Fibroblast of lung (primary cell): ENCODE measurements around the gene ZCCHC14. TPM values are rescaled to one million over a fixed set of nuclear protein-coding genes. Genes with fewer than 3 reads are reported as not detected.

Experiments
- DNase-seq, 2 donors: peaks; one replicate each; pipeline versions ENCODE4 v3.0.0 to v3.0.0-alpha.2; 2010; ENCODE audit warnings: low read depth in 2 of 2
- H2AFZ ChIP-seq: 2 replicates; pipeline ENCODE4 v1.5.1; 2012; ENCODE audit warnings: low read length, control low read depth, inconsistent platforms
- H3K27ac ChIP-seq: 2 replicates; pipeline ENCODE4 v1.5.1; 2011; ENCODE audit warnings: low read length, control low read depth; ENCODE audit not compliant: insufficient read depth
- H3K27me3 ChIP-seq: 2 replicates; pipeline ENCODE4 v1.5.1; 2011; ENCODE audit warnings: mild to moderate bottlenecking, low read length; ENCODE audit not compliant: control insufficient read depth, insufficient read depth
- H3K36me3 ChIP-seq: 2 replicates; pipeline ENCODE4 v1.5.1; 2011; ENCODE audit warnings: low read length; ENCODE audit not compliant: control insufficient read depth, insufficient read depth
- H3K4me1 ChIP-seq: 2 replicates; pipeline ENCODE4 v1.5.1; 2011; ENCODE audit warnings: low read length; ENCODE audit not compliant: control insufficient read depth, insufficient read depth; ENCODE audit errors: extremely low read depth
- H3K4me2 ChIP-seq: 2 replicates; pipeline ENCODE4 v1.5.1; 2011; ENCODE audit warnings: low read length, control low read depth; ENCODE audit not compliant: insufficient read depth; ENCODE audit errors: extremely low read depth
- H3K4me3 ChIP-seq, 4 experiments: fragments of 200-600 bp in 1 of 4; sonication (generic) in 1 of 4; replicated peaks in 1 of 4; 2 replicates each; pipeline ENCODE4 v1.5.1; 2011 to 2016; ENCODE audit warnings: low read length in 4 of 4, low read depth in 3 of 4, mild to moderate bottlenecking in 3 of 4, control low read depth in 2 of 4, inconsistent platforms in 1 of 4, mixed read lengths in 1 of 4; ENCODE audit not compliant: insufficient read depth in 1 of 4; ENCODE audit errors: control extremely low read depth in 1 of 4
- H3K79me2 ChIP-seq: 2 replicates; pipeline ENCODE4 v1.5.1; 2012; ENCODE audit warnings: mild to moderate bottlenecking, low read length, inconsistent platforms; ENCODE audit not compliant: control insufficient read depth, insufficient read depth
- H3K9ac ChIP-seq: 2 replicates; pipeline ENCODE4 v1.5.1; 2011; ENCODE audit warnings: mild to moderate bottlenecking, low read length, control low read depth; ENCODE audit not compliant: insufficient read depth
- H3K9me3 ChIP-seq: 2 replicates; pipeline ENCODE4 v1.5.1; 2012; ENCODE audit warnings: low read depth, low read length; ENCODE audit not compliant: control insufficient read depth, insufficient read depth
- H4K20me1 ChIP-seq: 2 replicates; pipeline ENCODE4 v1.5.1; 2011; ENCODE audit warnings: low read length; ENCODE audit not compliant: control insufficient read depth, insufficient read depth; ENCODE audit errors: extremely low read depth
- EZH2 ChIP-seq: IDR thresholded peaks from 2 replicates; pipeline ENCODE4 v1.5.1; 2012; ENCODE audit warnings: low read length, control low read depth, mild to moderate bottlenecking; ENCODE audit errors: missing control alignments
- polyA plus RNA-seq, 2 donors: library from polyadenylated mRNA; depleted of rRNA in 1 of 2; stranded (reverse) in 1 of 2; unstranded in 1 of 2; fragments of >200 nt; gene quantifications; 2 replicates each; pipeline ENCODE4 v1.2.1, GENCODE V29; 2011 to 2012; ENCODE audit warnings: missing spikeins in 1 of 2
- total RNA-seq: library from RNA; depleted of rRNA; stranded (reverse); fragments of >200 nt; gene quantifications from 2 replicates; pipeline ENCODE4 v1.2.1, GENCODE V29; 2014
- TF ChIP-seq, protein P1 (sequence below), 2 donors: IDR thresholded peaks in 1 of 2; conservative IDR thresholded peaks in 1 of 2; 1 replicate in 1 of 2; 2 replicates in 1 of 2; pipeline ENCODE4 v1.5.1; 2011 to 2012; ENCODE audit warnings: low read length in 2 of 2, control low read depth in 1 of 2, inconsistent platforms in 1 of 2, low read depth in 1 of 2, mild to moderate bottlenecking in 1 of 2

Gene ZCCHC14
- total and polyA plus RNA-seq, 2 donors (not counting 1 experiment from before 2014, with no cell fraction given), result 6.4 to 16.3 TPM

DNA sequence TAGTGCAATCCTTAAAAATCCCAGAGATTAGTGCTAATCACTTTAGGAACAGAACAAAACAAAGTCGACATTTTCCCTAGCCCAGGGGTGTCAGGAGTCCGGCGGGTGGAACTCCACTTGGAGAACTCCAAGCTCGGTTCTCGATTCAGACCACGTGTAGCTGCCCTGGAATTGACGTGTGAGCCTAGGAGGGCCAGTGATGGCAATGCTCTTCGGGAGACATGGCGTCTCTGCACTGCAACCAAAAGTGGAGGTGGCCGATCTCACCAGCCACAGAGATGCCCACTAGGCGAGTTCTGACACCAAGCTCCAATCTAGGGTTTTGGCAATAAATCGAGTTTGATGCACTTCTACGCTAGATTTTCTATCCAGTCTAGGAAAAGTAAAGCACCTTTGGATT lies 83.0 kb downstream of the ZCCHC14 start:
- peaks cover 41% of the 10 kb centered on the region for H3K36me3 ChIP-seq

DNA sequence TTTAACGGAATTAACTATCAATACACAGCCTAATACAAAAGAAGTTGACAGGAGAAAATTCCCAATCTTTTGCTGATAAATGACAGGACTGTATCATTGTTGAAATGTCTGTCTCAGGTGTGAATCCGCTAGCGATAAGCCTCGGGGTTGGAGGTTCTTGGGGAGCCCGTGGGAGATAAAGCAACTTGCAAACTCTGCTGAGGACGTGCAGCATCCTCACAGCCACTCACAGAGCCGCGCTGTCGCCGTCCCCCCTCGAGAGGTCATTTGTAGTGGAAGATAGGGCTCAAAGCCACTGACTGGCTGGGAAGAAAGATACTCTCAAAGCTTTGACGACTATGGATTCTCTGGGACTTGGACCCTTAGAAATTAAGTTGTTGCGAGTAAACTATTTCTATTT lies 83.7 kb downstream of the ZCCHC14 start:
- H4K20me1 ChIP-seq, result no peaks in the 10 kb centered on the region
- no peak overlapping the region for H3K4me3 ChIP-seq
- H3K27me3 ChIP-seq, result no peaks in the 10 kb centered on the region
- TF ChIP-seq, protein P1, sequence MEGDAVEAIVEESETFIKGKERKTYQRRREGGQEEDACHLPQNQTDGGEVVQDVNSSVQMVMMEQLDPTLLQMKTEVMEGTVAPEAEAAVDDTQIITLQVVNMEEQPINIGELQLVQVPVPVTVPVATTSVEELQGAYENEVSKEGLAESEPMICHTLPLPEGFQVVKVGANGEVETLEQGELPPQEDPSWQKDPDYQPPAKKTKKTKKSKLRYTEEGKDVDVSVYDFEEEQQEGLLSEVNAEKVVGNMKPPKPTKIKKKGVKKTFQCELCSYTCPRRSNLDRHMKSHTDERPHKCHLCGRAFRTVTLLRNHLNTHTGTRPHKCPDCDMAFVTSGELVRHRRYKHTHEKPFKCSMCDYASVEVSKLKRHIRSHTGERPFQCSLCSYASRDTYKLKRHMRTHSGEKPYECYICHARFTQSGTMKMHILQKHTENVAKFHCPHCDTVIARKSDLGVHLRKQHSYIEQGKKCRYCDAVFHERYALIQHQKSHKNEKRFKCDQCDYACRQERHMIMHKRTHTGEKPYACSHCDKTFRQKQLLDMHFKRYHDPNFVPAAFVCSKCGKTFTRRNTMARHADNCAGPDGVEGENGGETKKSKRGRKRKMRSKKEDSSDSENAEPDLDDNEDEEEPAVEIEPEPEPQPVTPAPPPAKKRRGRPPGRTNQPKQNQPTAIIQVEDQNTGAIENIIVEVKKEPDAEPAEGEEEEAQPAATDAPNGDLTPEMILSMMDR (conservative IDR thresholded peaks at IDR 0.05 in 1 of 2, IDR thresholded peaks at IDR 0.05 in 1 of 2; ENCODE audit: low read depth in 1 of 2, low read length in 2 of 2), result no peak
- no peak for TF ChIP-seq EZH2
- H3K9ac ChIP-seq, result no peak overlapping the region
- no peaks in the 10 kb centered on the region for H3K79me2 ChIP-seq
- H2AFZ ChIP-seq, result no peak overlapping the region
- no peaks in the 10 kb centered on the region for H3K9me3 ChIP-seq
- H3K4me1 ChIP-seq, result no peaks in the 10 kb centered on the region
- no peak for DNase-seq
- H3K4me2 ChIP-seq, result no peak overlapping the region
- H3K27ac ChIP-seq, result no peak overlapping the region
- peaks cover 41% of the 10 kb centered on the region for H3K36me3 ChIP-seq

More for the DNA sequence above, 83.0 kb downstream of the ZCCHC14 start:
- TF ChIP-seq, protein P1 (conservative IDR thresholded peaks at IDR 0.05 in 1 of 2, IDR thresholded peaks at IDR 0.05 in 1 of 2; ENCODE audit: low read depth in 1 of 2, low read length in 2 of 2), result no peak
- no peak for TF ChIP-seq EZH2
- no peak for DNase-seq
- no peak overlapping the region for H2AFZ ChIP-seq
- H3K79me2 ChIP-seq, result no peaks in the 10 kb centered on the region
- H3K27ac ChIP-seq, result no peak overlapping the region
- no peaks in the 10 kb centered on the region for H3K9me3 ChIP-seq
- no peak overlapping the region for H3K4me2 ChIP-seq
- H3K27me3 ChIP-seq, result no peaks in the 10 kb centered on the region
- no peak overlapping the region for H3K4me3 ChIP-seq
- H3K9ac ChIP-seq, result no peak overlapping the region
- no peaks in the 10 kb centered on the region for H4K20me1 ChIP-seq
- no peaks in the 10 kb centered on the region for H3K4me1 ChIP-seq

DNA sequence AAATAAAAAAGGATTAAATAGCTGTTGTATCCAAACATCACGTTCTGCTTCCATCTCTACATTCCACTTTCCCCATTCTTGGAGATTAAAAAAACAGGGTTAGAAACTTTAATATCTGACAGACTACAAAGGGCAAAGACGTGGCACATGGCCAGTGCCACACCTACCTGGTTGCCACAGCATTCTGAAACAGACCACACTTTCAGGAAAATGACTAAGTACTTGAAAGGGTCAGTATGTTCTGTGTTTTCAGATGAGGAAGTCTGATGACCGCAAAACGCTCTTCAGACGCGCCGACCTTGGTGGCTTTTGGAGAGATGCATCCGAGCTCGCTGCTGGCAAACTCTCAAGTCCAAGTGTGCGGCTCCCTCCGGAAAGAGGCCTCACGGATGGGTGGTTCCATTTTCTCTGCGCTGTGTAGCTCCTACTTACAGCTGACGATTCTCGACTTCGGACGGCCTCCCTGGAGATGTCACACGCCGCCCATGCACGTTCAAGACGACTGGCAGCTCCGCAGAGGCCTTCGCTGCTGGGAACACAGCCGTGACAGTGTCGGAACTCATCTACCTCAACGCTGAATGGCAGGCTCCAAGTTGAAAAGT lies 85.2 kb downstream of the ZCCHC14 start:
- peaks cover 41% of the 10 kb centered on the region for H3K36me3 ChIP-seq
- no peaks in the 10 kb centered on the region for H3K9me3 ChIP-seq
- peak in 1 of 2 donors; percentile 85 for DNase-seq
- H3K4me2 ChIP-seq, result no peak overlapping the region
- no peak overlapping the region for H3K27ac ChIP-seq
- no peaks in the 10 kb centered on the region for H3K79me2 ChIP-seq
- H3K27me3 ChIP-seq, result no peaks in the 10 kb centered on the region
- no peaks in the 10 kb centered on the region for H3K4me1 ChIP-seq
- no peak overlapping the region for H3K4me3 ChIP-seq
- no peak overlapping the region for H3K9ac ChIP-seq
- no peak overlapping the region for H2AFZ ChIP-seq
- TF ChIP-seq, protein P1 (conservative IDR thresholded peaks at IDR 0.05 in 1 of 2, IDR thresholded peaks at IDR 0.05 in 1 of 2; ENCODE audit: low read depth in 1 of 2, low read length in 2 of 2), result no peak
- no peak for TF ChIP-seq EZH2
- no peaks in the 10 kb centered on the region for H4K20me1 ChIP-seq
